Inflammatory macrophage (primary cell): Measurements from ENCODE around the gene VEZF1.

Source experiments
- DNase-seq, 2 donors: peaks; one replicate each; pipeline ENCODE4 v3.0.0-alpha.2; 2020 to 2022

VEZF1 gene

DNA sequence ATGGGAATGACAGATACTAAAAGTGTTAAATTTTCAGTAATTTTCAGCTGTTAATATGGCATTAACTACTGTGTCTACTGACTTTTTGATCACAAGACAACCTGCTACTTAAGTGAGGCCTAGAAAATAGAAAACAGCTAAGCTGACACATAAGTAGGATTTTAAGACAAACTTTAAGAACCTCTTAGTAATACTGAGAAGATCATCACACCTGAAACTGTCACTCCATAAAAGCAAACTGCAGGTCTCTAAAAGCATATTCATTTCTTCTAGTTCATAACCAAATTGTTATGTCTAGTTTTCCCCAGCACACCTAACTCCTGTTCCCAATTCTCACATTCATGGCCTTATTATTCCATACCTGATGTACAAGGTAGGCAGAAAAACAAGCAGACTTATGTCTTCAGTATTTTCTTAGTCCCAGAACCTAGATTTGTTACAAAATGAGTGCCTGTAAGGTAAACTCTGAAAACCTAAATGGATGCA, 11.0 kb upstream of the VEZF1 start:
- DNase-seq = no peak

DNA sequence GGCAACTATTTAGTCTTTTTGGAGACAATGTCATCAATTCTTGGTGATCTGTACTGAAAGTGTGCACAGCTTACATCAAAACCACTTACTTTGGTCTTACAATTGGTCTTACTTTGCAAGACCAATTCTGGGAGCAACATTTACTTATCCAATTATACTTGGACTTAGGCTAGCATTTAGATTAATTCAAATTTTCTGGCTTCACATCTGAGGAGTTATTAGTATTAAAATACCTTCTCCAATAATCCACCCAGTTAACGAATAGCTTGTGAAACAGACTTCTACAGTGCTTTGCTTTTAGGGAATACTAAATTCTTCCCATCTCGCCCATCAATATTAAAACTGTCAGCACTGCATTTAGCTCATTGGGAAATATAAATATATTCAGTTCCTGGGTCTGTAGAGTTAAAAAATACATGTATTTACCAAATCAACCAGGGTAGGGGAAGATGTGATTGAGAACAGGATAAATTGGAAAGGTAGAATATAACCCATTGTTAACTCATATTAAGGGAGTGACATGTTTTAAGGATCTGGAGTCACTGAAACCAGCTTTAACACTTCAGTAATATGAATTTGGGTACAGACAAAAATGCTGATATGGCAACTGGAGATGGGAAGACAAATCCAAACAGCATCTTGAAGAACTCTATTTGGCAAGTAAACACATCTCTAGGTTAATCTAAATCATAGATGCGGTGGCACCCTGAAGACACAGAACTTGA, 9.2 kb upstream of the VEZF1 start:
- no peak for DNase-seq

DNA sequence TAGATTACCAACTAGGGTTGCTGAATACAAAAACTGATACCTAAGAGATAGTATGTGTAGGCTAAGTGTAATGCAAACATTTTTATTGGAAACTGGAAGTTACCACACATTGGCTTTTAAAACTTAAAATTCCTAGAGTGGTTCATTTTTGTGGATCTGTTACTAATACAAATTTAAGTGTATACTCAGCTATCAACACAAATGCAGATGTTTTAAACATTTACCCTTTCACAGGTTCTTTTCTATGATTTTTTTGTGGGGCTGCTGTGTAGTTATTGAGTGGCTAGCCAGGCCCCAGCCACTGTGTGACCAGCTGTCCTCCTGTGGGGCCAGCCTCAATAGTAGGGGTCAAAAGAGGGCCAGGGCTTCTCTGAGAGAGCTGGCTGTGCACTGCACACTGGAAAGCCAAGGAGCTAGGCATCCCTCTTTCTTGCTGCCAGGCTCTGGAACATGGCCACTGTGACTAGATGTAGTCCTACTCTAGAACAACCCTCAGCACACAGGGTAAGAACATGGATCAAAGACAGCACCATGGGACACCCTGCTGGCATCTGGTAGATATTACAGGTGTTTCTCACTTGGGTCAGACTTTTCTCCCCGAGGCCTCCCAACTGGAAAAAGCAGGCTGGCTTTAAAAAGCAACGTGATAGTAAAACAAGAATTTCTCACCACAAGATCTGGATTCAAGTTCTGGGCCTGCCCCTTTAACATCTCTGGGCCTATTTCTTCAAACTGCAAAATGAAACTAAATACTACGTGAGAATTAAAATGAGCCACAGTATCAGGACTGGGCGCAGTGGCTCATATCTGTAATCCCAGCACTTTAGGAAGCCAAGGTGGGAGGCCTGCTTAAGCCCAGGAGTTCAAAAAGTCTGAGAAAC, 7.3 kb upstream of the VEZF1 start:
- DNase-seq = peak; percentile 61 to 67

DNA sequence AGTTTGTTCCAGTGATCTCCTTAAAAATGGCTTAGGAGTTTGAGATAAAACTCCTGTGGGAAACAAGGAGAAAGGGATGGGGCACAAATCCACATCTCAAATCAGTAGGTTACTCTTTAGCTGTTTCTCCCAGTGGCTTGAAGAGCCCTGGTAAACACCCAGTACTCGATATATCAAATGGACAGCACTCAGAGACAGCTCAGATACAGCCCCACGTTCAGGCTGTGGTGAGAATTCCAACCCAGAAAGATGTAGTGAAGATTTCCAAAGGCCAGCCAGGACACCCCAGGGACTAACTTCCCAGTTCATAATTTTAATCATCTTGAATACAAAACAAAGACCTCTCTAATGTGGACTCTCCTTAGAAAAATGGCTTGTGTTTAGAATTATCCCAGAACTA, 6.4 kb upstream of the VEZF1 start:
- DNase-seq = no peak

DNA sequence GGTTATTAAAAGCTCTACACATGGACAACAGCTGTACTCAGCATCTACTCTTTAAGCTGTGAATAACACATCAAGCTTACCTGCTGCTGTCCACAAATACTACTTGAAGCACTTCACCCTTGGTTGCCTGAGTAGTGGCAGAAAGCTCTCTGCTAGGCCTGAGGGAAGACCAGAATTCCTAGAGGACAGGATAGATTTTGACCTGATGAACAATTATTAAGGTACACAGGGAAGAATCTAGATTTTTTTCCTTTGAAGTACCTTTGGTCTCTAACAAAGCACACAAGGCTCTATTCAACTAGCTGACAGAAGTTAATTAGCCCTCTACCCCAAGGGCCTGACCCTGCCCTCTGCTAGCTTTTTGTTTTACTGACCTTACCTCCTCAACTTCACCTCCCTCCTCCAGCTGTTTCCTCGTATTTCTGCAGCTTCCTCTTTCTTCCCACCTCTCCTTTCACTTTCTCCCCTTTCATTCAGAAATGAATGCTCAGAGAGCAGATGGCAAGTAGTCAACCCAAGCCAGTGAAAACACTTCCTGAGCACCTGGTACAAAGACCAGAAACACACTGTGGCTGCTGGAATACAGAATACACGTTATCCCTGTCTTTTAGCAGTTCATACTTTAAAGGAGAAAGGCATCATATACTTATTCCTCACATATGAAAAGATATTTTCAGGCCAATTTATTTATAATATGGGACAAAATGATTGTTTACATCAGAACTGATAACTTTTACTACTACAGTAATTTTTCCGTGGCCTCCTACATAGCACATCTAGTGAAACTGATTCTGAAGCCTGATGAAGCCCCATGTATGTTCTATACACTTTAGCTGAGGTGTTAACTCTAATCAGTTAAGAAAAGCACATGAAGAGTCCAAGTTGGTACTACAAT, 5.7 kb upstream of the VEZF1 start:
- DNase-seq = no peak

DNA sequence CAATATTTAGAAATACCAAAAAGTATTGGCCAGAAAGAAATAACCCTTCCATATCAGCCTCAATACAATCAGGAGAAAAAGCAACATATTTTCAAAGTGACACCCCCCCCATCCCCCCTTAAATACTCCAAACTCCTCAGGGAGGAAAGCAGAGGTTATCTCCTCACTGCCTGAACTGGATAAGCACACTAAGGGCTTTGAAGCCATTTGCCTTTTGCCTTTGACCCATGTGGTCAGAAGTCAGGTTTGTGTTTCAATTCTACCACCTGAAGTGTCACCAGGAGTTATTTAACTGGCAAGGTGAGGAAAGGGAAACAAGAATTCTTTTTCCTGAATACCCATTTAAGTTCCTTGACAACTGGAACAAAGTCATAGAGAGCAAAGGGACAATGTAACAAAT, 3.5 kb upstream of the VEZF1 start:
- DNase-seq = no peak

DNA sequence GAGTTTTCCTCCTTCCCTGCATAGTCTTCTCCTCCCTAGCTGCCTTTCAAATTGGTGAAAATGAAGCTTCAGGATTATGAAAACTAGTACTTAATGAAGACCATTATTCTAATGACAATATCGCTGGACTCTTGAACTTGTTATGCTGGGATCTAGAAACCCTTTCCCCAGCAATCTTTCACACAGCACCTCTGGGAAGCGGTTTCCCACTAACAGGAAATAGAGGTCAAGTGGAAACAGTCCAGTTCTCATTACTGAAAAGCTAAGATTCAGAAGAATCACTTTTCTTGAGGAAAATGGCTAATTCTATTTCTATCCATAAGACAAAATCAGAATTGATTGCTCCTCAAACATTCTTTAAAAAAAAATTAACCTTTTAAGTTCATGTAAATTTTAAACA, 2.0 kb upstream of the VEZF1 start:
- DNase-seq = no peak

DNA sequence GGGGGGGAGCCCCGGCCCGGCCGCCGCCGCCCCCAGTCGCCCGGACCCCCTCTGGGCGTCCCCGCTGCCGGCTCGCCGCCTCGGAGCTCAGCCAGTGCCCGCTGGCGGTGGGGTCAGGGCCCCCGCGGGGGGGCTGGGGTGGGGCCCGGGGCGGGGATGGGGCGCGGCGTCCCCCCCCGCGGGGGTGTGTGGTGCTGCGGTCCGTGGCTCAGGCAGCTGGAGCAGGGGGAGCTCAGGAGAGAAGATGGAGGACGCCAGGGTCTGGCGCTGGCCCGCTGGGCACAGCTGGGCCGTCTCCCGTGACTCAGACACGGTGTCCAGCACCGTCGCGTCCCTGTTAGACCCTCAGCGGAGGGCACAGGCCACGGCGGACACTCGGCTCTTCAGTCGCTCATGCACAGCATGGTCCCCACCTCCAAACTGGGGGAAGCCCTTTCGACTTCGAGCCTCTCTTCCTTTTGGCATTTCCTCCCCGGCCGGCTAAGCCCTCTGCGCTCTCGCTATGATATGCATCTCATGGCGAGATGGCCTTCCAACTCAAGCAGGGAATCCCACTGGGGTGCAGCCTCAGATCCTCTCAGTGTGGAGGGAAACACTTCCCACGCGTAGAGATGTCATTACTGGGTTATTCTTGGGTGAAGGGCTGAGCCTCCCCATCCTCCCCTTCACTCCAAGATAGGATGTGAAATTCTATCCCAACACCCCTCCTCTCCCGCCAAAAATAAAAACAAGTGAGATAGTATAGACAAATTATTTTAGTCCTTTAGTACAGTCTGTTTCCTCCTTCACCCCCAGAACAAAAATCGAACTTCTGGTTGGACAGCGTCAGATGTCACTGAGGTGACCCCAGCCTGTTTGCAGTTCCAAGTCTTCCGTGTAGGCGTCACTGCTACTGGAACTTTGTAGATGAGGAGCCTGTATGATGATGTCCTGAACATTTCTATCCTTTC, 522 bp upstream of the VEZF1 start:
- peak; percentile 22 to 49 for DNase-seq

DNA sequence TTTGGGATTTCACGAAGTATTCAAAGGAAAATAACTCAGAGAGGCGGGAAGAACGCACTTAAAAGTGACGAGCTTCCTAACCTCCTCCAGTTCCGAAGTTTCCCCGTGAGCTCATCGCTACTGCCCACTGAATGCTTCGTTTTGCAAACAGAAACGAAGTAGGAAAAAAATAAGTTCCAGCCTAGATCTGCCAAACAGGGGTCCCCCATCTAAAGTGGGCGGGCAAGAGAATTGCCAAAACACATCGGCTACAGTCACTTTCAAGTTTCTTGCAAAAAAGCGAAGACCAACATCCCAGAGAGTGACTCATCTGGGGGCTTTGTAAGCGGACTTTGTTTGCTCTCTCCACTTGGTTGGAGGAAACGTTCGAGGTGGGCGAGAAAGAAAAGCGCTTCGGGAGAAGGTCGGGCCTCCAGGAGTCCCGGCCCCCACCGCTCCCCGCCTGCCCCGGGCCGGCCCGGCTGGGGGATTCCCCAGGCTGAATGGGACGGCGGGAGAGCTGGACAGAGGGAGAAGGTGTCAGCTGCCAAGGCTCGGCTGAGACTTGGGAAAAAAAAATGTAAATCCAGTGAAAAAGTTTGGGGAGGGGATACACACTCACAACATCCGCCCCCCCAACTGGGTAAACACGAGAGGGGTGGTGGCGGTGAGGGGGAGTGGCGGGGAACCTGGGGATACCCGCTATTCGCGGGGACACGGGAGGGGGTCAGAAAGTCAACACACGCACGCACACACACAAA, 1.0 kb downstream of the VEZF1 start:
- peak; percentile 61 to 71 for DNase-seq

DNA sequence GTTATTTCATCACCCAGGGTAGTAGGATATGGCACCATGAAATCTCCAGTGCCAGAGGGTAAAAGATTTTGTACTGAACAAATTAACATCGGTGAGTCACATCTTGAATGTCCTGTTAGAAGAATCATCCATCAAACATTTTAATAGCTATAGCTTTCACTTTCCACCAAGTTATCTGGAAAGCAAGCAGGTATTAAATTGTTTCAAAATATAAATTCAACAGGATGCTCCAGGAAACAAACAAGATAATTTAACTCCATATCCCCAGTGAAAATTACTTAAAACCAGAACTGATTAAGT, 2.4 kb downstream of the VEZF1 start:
- no peak for DNase-seq

DNA sequence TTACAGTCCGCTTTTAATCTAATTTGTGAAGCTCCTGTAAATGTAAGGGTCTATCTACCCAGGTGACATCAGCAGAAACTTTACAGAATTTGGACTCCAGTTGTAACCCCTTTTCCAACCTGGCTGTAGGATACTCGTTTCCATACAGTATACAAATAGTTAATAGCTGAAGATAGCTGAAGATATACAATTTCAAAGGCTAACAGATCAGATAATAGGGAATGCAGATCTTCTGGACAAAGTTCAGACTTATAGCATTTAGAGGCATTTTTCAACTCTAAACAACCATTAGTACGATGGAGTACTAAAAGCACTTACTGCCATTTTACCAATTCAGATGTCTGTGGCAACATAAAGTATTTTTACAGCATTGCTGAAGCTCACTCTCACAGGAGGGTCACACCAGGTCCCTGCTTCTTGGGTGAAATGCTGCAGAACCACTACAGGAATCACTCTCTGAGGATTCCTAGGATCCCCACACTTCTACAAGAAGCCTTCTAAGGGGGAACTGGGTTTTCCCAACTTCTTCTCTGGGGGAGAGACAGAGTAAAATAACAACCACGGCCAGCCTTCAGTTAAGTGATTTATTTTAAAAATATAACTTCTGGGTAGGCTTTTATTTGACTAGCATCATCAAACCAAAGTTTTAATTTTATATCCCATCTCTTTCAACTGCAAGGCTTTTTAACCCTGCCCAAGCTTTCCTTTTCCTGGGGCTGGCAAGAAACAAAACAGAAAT, 2.9 kb downstream of the VEZF1 start:
- no peak for DNase-seq

DNA sequence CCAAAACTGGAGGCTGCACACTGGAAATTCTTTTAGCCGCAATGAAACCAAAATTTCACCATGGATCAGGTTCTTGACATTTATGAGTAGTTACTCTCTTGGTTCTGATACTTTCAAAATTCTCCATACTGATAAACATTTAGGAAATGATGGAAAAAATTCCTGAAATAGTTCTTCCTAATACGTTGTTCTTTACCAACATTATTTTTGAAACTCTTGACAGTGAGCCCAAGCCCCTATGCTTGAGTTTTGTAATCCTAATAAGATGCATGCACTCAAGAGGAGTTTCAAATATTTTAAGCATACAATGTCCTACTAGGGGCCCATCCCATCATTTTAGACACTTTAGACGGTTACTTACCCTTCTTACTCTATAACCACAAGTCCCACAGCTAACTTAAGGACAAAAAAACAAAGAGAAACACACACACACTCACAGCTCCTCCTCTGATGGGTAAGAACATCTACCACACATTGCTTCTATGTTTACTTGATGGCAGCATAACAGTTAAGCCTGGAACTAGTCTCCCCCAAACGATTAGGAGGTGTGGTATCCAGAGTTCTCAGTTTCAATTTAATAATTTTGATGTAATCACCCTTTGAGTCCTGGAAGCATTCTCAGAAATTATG, 3.7 kb downstream of the VEZF1 start:
- no peak for DNase-seq

DNA sequence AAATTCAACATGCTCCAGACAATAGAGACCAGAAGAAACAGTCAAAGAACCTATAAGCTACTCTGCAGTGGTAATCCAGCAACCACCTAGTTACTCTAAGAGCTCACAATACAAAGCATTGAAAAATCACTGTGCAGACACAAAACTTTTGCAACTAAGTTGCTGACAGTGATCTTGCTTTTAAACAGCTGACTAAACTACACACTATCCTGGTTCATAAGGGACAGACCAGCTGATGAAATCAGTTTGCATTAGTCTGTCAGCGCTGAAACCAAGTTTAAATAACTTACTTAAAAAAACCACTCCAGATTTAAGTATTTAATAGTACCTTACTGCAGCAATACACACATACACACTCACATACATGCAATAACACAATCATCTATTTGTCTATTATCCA, 4.6 kb downstream of the VEZF1 start:
- DNase-seq = no peak

DNA sequence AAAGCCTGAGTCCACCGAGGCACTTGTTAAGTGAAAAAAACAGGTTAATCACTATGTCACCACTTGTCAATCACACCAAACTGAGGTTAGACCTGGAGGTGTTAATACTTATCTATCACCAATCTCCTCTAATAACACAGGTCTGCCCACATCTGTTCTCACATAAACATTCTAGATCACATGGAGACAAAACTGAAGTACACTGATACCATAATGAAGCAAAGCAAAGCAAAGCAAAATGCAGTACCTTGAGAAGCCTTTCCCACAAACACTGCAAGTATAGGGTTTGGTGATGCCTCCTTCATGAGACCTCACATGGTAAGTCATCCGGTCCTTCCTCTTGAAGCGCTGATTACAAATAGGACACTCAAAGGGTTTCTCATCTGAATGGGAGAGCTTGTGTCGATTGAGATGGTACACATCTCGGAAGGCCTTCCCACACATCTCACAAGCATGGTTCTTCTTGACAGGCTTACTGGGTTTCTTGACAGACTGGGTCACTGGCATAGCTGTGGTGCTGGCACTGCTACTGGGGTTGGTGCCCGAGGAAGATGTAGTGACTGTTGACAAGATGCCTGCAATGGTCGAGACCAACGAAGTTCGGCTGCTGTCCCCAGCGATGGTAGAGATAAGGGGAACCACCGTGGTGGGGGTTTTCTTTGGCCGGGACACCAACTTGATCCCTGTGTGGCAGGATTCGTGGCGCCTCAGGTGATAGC, 5.4 kb downstream of the VEZF1 start:
- DNase-seq = no peak

DNA sequence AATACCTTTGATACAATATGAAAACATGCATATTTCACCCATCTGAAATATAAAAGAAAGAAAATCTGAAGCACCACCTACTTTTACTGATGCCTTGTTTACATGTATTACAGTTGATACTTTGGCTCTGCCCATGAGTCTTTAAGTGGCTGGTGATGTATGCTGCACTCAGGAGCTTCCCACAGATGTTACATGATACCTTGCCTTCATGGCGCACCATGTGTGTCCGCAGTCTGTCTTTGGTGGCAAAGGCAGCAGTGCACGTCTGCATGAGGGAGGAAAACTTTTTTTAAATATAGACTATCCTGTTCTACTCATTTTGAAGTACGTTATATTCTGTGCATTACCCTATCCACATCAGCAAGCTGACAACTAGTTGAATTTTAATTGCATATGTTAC, 7.5 kb downstream of the VEZF1 start:
- DNase-seq = no peak

DNA sequence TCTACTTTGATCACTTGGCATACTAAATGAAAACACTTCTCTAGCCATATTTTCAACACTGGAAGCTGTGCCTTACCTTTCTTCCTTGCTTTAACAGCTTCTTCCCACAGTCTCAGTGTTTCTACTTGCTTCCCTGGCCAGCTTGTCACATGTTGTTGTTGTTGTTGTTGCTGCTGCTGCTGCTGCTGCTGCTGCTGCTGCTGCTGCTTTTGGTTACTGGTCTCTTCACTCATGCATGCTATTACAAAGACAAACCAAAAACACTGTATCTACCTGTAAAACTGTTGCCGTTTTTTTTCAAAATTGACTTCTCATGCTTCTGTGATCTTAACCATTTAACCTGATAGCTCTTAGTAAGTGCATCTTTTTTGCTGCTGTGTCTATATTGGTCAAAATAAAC, 9.0 kb downstream of the VEZF1 start:
- no peak for DNase-seq

DNA sequence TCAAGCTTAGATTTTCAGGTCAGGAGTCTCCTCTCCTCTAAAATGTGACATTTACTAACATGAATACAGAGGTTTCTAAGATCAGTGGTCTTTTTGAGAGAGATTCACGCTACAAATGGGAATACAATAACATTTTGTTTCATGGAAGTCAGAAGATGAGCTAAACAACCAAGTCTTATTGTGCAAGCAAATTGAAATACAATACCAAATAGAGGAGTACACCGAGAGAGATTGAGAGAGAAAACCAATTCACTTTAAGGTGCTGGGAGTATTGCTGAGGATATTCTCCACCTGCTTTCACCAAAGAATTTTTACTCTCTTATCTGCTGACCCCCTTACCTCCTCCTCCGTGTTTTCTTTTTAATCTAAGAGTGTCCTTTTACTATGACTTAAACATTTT, 11.5 kb downstream of the VEZF1 start:
- DNase-seq = no peak

DNA sequence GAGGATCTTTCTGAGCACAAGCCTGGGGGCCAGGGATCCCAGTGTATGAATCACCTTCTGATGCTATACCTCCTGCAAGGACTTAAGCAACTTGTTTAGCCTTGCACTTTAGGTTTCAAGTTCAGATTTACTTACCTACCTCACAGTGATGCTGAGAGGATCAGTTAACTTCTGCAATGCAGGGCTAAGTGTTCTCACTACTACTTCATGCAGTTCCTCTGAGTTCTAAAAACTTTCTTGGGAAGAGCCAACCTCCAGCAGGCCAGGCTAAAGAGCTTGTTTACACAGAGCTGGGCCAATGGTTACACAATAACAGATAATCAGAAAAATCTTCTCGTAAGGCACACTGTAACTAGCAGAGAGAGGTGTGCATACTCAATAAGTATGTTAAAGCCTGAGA, 13.0 kb downstream of the VEZF1 start:
- DNase-seq = no peak
